Fibroblast of pulmonary artery (primary cell): ENCODE measurements around the gene RBM26.

Experiments used
- DNase-seq: peaks from one replicate; pipeline ENCODE4 v3.0.0-alpha.2; 2010; ENCODE audit warnings: low read depth
- H3K4me3 ChIP-seq: replicated peaks from 2 replicates; pipeline ENCODE4 v1.5.1; 2011; ENCODE audit warnings: low read depth, mild to moderate bottlenecking, control low read depth, low read length, moderate library complexity
- CTCF ChIP-seq: IDR thresholded peaks from 2 replicates; pipeline ENCODE4 v1.5.1; 2011; ENCODE audit warnings: mild to moderate bottlenecking, control low read depth, low read length, inconsistent platforms; ENCODE audit errors: missing control alignments

Gene RBM26

DNA sequence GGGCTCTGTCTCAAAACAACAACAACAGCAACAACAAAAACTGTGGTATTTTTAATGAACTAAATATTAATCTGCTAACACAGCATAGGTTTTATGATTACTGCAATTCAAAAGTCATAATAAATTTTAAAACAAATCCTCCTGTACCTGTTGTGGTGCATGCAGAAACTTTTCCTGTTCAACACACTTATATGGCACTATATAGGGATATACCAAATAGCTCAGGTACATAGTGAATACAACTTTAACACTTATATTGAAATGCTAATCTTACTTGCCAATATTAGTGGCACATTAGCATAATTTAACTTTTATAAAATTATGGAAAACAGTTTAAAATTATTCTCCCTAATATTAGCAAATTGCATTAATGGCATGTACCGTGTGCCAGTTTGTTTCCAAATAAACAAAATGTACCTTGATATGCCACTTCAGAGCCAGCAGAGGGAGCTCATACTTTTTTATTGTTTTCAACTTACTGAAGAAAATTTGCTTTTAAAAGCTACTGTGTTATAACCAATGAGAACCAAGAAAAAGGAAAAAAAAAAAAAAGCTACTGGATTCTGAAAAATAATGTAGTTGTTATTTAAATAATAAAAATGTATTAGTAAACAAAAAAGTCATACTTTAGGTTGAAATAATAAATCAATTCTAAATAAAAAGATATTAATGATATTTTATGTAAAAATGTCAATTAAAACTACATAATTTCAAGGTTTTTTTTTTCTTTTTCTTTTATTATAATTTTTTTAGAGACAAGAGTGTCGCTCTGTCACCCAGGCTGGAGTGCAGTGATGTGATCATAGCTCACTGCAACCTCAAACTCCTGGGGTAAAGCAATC, 18.0 kb upstream of the RBM26 start:
- DNase-seq, result peak; percentile 80
- no peak overlapping the region for H3K4me3 ChIP-seq
- peak; percentile 61 for TF ChIP-seq CTCF

DNA sequence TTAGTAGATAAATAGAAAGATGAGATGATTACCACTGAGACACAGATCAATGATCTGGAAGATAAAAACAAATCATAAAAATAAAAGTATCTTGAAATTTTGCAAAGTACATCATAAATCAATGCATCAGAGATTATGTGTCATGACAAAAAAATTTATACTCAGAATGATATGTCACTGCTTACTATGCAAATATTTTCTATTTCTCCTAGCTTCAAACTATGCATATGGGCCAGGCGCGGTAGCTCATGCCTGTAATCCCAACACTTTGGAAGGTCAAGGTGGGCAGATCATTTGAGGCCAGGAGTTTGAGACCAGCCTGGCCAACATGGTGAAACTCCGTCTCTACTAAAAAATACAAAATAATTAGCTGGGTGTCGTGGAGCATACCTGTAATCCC, 17.3 kb upstream of the RBM26 start:
- DNase-seq, result no peak
- TF ChIP-seq CTCF, result no peak
- H3K4me3 ChIP-seq, result no peak overlapping the region

DNA sequence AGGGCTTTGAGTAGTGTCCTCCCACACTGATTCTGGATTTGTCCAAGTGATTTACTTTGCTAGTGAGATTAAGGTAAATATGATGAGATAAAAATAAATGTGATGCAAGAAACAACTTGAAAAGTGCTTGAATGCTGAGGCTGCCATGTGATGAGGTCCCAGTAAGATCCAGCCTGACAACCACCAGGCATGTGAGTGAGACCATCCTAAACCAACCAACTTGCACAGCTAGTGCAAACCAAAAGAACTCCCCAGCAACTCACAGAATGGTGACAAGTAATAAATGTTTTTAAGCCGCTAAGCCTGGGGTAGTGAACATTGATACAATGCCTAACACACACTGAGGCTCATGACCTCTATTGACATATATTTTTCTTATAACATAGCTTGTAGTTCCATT, 13.3 kb upstream of the RBM26 start:
- no peak for TF ChIP-seq CTCF
- no peak for DNase-seq
- no peak overlapping the region for H3K4me3 ChIP-seq

DNA sequence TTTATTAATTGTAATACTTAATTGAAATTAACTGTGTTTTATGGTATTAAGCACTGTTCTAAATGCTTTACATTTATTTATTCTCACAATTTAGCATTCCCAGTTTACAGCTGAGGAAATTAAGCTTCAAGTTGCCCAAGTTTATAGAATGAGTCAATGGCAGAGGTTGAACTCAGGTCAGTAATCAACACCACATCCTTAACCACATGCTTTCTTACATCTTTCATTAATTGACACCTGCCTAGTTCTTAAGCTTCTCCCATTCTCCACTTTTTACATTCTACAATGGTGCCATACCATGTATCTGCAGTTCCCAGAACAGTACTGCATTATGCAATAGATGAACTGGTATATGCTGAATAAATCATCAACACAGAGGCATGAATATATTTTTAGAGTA, 11.7 kb upstream of the RBM26 start:
- TF ChIP-seq CTCF, result no peak
- H3K4me3 ChIP-seq, result no peak overlapping the region
- DNase-seq, result no peak

- no peak for TF ChIP-seq CTCF
- H3K4me3 ChIP-seq, result no peak overlapping the region
- DNase-seq, result no peak
Measured at GRCh38 chr13:79413521-79413920, 7.5 kb upstream of the RBM26 start.

DNA sequence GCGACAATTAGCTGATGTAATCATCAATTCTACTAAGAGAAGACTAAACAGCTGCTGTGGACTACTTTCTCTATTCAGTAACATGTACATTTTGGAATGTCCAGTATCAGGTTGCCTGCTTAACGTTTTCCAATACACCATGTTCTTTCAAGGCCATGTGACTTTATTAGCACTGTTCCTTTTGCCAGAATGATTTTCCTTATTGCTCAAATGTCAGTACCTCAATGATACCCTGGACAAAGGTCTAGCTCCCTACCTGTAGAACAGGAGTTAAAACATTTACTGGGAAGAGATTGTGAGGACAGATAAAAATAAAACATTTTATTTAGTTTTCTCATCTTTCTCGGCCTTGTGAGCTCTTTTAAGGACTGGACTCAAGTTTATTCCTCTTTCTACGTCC, 3.8 kb upstream of the RBM26 start:
- no peak overlapping the region for H3K4me3 ChIP-seq
- no peak for DNase-seq
- TF ChIP-seq CTCF, result no peak

GRCh38 chr13:79407349-79407979, 1.4 kb upstream of the RBM26 start:
- no peak overlapping the region for H3K4me3 ChIP-seq
- DNase-seq, result no peak
- TF ChIP-seq CTCF, result no peak
